Left ventricle myocardium inferior (tissue), 1 donor: ENCODE results near the gene SRGN. TPM values are rescaled to one million over a fixed set of nuclear protein-coding genes. Genes with fewer than 3 reads are reported as not detected.
"Not testable (repeated sequence)": the region's sequence is repeated elsewhere in the genome, so short reads cannot be mapped to it uniquely, and the experiment has no call there.

ENCODE experiments used
- DNase-seq: peaks from one replicate; pipeline ENCODE4 v3.0.0-alpha.2; 2020
- H3K27ac ChIP-seq: fragments of 200-600 bp; replicated peaks from 2 replicates; pipeline ENCODE4 v1.8.0; 2021
- H3K27me3 ChIP-seq: fragments of 200-600 bp; 2 replicates; pipeline ENCODE4 v1.8.0; 2021; ENCODE audit warnings: low read depth
- H3K36me3 ChIP-seq: fragments of 200-600 bp; 2 replicates; pipeline ENCODE4 v1.8.0; 2021
- H3K4me1 ChIP-seq: fragments of 200-600 bp; 2 replicates; pipeline ENCODE4 v1.8.0; 2021
- H3K4me3 ChIP-seq: fragments of 200-600 bp; 2 replicates; pipeline ENCODE4 v1.8.0; 2021; ENCODE audit warnings: mild to moderate bottlenecking, moderate library complexity
- H3K9me3 ChIP-seq: fragments of 200-600 bp; replicated peaks from 2 replicates; pipeline ENCODE4 v1.8.0; 2021
- intact Hi-C: fragments of 100-400 bp; cut with micrococcal nuclease; formaldehyde crosslinking; loops from one replicate; pipeline ENCODE4 v1.11.0; 2022
- long read RNA-seq: library from polyadenylated mRNA; unstranded; transcript quantifications from one replicate; pipeline ENCODE4 v2.0.0, GENCODE V29; 2021
- total RNA-seq: library from RNA; stranded (reverse); fragmentation: NEBNext Ultra II Directional; extraction: Animal tissue kit (Norgen Biotek cat#: 25700); gene quantifications from one replicate; pipeline ENCODE4 v1.2.1, GENCODE V29; 2021
- TF ChIP-seq, protein P1 (sequence below): fragments of 200-600 bp; IDR thresholded peaks from 2 replicates; pipeline ENCODE4 v1.8.0; 2021; ENCODE audit warnings: antibody characterized with exemption, mild to moderate bottlenecking, borderline replicate concordance
- donor health status: DM: no; HTN: yes; CAD: no; lungs with severe emphysema.

Gene SRGN, protein sequence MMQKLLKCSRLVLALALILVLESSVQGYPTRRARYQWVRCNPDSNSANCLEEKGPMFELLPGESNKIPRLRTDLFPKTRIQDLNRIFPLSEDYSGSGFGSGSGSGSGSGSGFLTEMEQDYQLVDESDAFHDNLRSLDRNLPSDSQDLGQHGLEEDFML
- 37.2 TPM for total RNA-seq
- long read RNA-seq, transcript SRGN-201 (3 exons, 1,208 nt) = major isoform, 13 of 17 reads
- long read RNA-seq, partial matches to known transcripts = 3 of 17 reads
- long read RNA-seq, other reads (novel, unspliced or antisense) = 1 of 17 reads

DNA sequence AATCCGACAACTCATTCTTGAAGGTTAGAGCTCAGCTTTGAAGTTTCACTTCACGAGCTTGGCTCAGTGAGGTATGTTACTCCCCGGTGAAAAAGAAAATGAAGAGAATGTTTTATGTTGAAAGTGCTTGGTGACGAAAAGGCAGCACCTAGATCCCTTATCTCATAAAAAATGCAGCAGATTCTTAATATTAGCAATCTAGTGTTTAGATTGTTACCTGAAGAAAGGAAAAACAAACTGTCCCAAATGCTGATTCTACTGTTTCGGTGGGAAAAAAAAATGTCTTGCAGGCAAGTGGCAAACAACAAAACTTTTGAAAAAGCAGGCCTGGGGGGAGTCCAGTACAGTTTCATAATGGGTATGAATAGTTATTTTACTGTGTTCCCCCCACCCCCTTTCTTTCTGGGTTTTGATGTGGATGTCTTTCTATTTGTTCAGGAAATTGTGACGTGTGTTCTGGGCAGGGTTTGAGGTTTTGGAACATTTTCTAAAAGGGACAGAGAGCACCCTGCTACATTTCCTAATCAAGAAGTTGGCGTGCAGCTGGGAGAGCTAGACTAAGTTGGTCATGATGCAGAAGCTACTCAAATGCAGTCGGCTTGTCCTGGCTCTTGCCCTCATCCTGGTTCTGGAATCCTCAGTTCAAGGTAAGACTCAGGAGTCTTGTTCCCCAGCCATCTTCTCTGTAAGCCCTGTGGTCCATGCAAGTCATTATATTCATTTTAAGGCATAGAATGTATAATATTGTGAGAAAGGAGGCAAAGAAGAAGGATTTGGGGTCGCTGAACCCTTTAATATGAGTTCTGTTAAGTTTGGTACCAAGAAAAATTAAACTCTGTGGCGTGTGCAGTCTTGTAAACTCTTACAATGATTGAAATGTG lies at the start of gene SRGN:
Gene SRGN (plus strand): TSS at position 514 of the 881 bp plus-strand sequence. CDS start 55 bp downstream, at position 569.
- TF ChIP-seq, protein P1, sequence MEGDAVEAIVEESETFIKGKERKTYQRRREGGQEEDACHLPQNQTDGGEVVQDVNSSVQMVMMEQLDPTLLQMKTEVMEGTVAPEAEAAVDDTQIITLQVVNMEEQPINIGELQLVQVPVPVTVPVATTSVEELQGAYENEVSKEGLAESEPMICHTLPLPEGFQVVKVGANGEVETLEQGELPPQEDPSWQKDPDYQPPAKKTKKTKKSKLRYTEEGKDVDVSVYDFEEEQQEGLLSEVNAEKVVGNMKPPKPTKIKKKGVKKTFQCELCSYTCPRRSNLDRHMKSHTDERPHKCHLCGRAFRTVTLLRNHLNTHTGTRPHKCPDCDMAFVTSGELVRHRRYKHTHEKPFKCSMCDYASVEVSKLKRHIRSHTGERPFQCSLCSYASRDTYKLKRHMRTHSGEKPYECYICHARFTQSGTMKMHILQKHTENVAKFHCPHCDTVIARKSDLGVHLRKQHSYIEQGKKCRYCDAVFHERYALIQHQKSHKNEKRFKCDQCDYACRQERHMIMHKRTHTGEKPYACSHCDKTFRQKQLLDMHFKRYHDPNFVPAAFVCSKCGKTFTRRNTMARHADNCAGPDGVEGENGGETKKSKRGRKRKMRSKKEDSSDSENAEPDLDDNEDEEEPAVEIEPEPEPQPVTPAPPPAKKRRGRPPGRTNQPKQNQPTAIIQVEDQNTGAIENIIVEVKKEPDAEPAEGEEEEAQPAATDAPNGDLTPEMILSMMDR = no peak

DNA sequence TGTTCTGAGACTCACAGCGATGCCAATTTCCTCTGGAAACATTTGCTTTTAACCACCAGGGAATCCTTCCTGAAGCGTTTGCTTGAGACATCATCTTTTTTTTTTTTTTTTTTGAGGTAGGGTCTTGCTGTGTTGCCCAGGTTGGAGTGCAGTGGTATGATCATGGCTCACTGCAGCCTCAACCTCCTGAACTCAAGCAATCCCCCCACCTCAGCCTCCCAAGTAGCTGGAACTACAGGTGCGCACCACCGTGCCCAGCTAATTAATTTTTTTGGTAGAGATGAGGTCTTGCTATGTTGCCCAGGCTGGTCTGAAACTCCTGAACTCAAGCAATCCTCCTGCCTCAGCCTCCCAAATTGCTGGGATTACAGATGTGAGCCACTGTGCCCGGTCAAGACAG lies 47.0 kb upstream of the SRGN start:
- H3K27ac ChIP-seq, DNase-seq, H3K36me3 ChIP-seq, H3K9me3 ChIP-seq, intact Hi-C loops, H3K4me1 ChIP-seq, H3K27me3 ChIP-seq, H3K4me3 ChIP-seq: not testable (repeated sequence)

More for the DNA sequence above, at the start of gene SRGN:
- Histone ChIP-seq H3K27me3 (no peaks in the 10 kb centered on the region), H3K4me3 (peak within 1 kb of the TSS; percentile 67), H3K27ac (peak within 1 kb of the TSS; percentile 90), H3K36me3 (no peaks in the 10 kb centered on the region), H3K9me3 (no peaks in the 10 kb centered on the region), H3K4me1 (peaks cover 34% of the 10 kb centered on the region)
- DNase-seq = peak; percentile 51
- intact Hi-C loops = no loop called here

DNA sequence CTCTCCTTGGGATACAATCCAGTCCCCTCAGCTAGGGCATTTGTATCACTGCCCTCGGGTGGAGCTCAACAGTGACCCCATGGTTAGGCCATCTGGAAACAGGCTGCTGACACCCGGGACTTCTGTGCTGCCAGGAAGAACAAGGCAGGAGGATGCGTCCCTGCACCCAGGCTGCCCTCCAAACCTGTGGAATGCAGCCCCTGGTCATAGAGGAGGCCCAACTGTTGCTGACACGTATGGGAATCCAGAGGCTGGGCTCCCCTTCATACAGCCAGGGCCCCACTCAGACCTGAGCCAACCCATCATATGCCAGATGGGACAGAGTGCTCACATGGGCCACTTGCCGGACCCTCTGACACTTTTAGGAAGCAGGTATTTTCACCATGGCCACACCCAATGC lies 45.5 kb upstream of the SRGN start:
- Histone ChIP-seq H3K36me3 (no peaks in the 10 kb centered on the region), H3K27ac (no peak overlapping the region), H3K27me3 (no peaks in the 10 kb centered on the region), H3K4me1 (no peaks in the 10 kb centered on the region), H3K9me3 (no peaks in the 10 kb centered on the region), H3K4me3 (no peak overlapping the region)
- DNase-seq = no peak
- TF ChIP-seq, protein P1 = no peak
- intact Hi-C loops = no loop called here

DNA sequence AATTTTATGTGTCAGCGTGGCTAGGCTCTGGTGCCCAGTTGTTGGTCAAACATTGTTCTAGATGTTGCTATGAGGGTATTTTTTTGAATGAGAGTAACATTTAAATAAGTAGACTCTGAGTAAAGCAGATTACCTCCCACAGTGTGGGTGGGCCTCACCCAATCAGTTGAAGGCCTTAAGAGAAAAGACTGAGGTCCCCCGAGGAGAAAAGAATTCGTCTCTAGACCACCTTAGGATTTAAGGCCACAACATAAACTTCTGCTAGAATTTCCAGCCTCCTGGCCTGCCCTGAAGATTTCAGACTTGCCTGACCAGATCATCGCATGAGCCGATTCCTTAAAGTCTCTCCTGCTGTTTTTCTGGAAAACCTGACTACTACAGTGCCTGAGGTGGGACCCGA lies 45.1 kb upstream of the SRGN start:
- intact Hi-C loops = no loop called here
- Histone ChIP-seq H3K4me1 (no peaks in the 10 kb centered on the region), H3K27me3 (no peaks in the 10 kb centered on the region), H3K9me3 (no peaks in the 10 kb centered on the region), H3K27ac (no peak overlapping the region), H3K36me3 (no peaks in the 10 kb centered on the region), H3K4me3 (no peak overlapping the region)
- TF ChIP-seq, protein P1 = no peak
- no peak for DNase-seq

DNA sequence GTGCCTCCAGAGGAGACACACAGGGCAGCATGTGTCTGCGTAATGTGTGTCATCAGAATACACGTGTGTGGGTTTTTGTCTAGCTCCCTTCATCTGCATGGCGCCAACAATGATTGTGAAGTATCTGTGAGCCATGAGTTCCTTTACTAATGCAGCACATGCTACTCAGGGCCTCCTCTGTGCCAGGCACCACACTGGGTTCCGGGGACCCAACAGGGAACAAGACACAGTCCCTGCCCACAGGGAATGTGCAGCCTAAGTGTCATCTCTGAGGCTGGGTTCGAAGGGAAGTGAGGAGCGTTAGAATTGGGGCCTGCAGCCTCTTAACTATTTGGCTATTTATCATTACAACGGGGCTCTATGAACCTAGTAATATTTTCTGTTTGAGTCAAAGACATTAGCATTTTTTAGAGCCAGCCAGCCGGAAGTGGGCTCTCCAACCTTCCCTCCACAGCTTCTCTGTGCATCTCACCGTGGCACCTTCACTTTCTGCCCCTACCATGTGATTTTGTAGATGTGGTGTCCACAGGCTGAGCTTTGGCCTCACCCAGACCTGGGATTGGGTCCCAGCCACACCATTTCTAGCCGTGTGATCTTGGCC lies 43.9 kb upstream of the SRGN start:
- intact Hi-C loops = no loop called here
- no peak overlapping the region for H3K27ac ChIP-seq
- H3K9me3 ChIP-seq = no peaks in the 10 kb centered on the region
- no peak for DNase-seq
- H3K36me3 ChIP-seq = no peaks in the 10 kb centered on the region
- no peak overlapping the region for H3K4me3 ChIP-seq
- H3K4me1 ChIP-seq = no peaks in the 10 kb centered on the region
- no peaks in the 10 kb centered on the region for H3K27me3 ChIP-seq
- TF ChIP-seq, protein P1 = no peak

DNA sequence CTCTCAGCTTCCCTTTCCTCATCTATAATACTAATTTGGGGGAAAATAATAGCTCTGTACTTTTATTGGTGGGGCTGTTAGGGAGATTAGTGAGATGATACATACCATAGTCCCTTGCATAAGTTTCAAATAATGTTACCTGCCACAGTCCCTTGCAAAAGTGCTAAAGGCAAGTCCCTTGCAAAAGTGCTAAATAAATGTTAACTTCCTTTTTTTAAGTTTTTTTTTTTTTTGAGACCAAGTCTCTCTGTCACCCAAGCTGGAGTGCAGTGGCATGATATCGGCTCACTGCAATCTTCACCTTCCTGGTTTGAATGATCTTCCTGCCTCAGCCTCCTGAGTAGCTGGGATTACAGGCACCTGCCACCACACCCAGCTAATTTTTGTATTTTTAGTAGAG lies 43.4 kb upstream of the SRGN start:
- H3K4me1 ChIP-seq = no peaks in the 10 kb centered on the region
- H3K36me3 ChIP-seq = no peaks in the 10 kb centered on the region
- no peak for DNase-seq
- no peaks in the 10 kb centered on the region for H3K9me3 ChIP-seq
- H3K27me3 ChIP-seq = no peaks in the 10 kb centered on the region
- no peak overlapping the region for H3K27ac ChIP-seq
- TF ChIP-seq, protein P1 = no peak
- intact Hi-C loops = no loop called here
- H3K4me3 ChIP-seq = no peak overlapping the region
